ENCODE data around the gene RP9. TPM values are rescaled to one million over a fixed set of nuclear protein-coding genes. Genes with fewer than 3 reads are reported as not detected.

The RP9 gene
- 29.2 TPM for polyA plus RNA-seq (ENCODE audit: insufficient read length)

GRCh38 chr7:33109005-33109757 is at the start of gene RP9:
Gene RP9, minus strand, starts transcription at chr7:33109404. Its CDS starts 32 bp downstream, at chr7:33109372.
- peak; percentile 76 for DNase-seq

- no peak for DNase-seq
These were observed 48.6 kb upstream of the RP9 start for GRCh38 chr7:33157781-33158180.

GRCh38 chr7:33157311-33157710 is 48.1 kb upstream of the RP9 start:
- peak; percentile 15 for DNase-seq

- DNase-seq: no peak
These were observed 47.2 kb upstream of the RP9 start for GRCh38 chr7:33156441-33156840.

GRCh38 chr7:33155811-33156210 is 46.6 kb upstream of the RP9 start:
- no peak for DNase-seq

- no peak for DNase-seq
These were observed 42.9 kb upstream of the RP9 start for GRCh38 chr7:33152087-33152486.

GRCh38 chr7:33145156-33145555 is 36.0 kb upstream of the RP9 start:
- no peak for DNase-seq

GRCh38 chr7:33143996-33144718 is 35.0 kb upstream of the RP9 start:
- DNase-seq: no peak

- no peak for DNase-seq
These were observed 33.4 kb upstream of the RP9 start for GRCh38 chr7:33142585-33142984.

GRCh38 chr7:33137103-33137502 is 27.9 kb upstream of the RP9 start:
- DNase-seq: no peak

- DNase-seq: no peak
These were observed 21.0 kb upstream of the RP9 start for GRCh38 chr7:33130184-33130583.

- no peak for DNase-seq
These were observed 20.6 kb upstream of the RP9 start for GRCh38 chr7:33129806-33130153.

- DNase-seq: peak; percentile 95
These were observed 20.0 kb upstream of the RP9 start, which contains the start of gene BBS9 for GRCh38 chr7:33128990-33129805. Gene BBS9, plus strand, starts transcription at chr7:33129564. Its CDS starts 16,689 bp downstream, at chr7:33146253.

- no peak for DNase-seq
These were observed 19.4 kb upstream of the RP9 start for GRCh38 chr7:33128631-33128989.

GRCh38 chr7:33127085-33127484 is 17.9 kb upstream of the RP9 start:
- no peak for DNase-seq

- no peak for DNase-seq
These were observed 9.2 kb upstream of the RP9 start for GRCh38 chr7:33118383-33118782.

GRCh38 chr7:33114976-33115375 is 5.8 kb upstream of the RP9 start:
- no peak for DNase-seq

- DNase-seq: no peak
These were observed 2.4 kb upstream of the RP9 start for GRCh38 chr7:33111614-33112013.

- DNase-seq: no peak
These were observed 594 bp upstream of the RP9 start for GRCh38 chr7:33109758-33110238.

GRCh38 chr7:33108554-33109004 is 625 bp downstream of the RP9 start:
- peak; percentile 2 for DNase-seq

- peak; percentile 45 for DNase-seq
These were observed 1.8 kb downstream of the RP9 start for GRCh38 chr7:33107136-33108066.

- DNase-seq: no peak
These were observed 7.3 kb downstream of the RP9 start for GRCh38 chr7:33101906-33102305.

All from hindlimb muscle (tissue), 1 donor.